K562 (cell line): ENCODE data around the gene BCL2L1. TPM values are rescaled to one million over a fixed set of nuclear protein-coding genes. Genes with fewer than 3 reads are reported as not detected.
"Not testable (repeated sequence)": the region's sequence is repeated elsewhere in the genome, so short reads cannot be mapped to it uniquely, and the experiment has no call there.

ENCODE experiments used
- ATAC-seq: fragments of 200-7000 bp; cut with Tn5 transposase; 3 replicates; pipeline ENCODE4 v1.9.1; 2020; ENCODE audit warnings: moderate library complexity
- BruUV-seq: library from RNA; stranded (reverse); fragments of 400-500 nt; replicated peaks from 2 replicates; lab custom pipeline; 2021; lab: Mats Ljungman, UMichigan
- CTCF ChIA-PET: fragments of 300-600 bp; formaldehyde crosslinking; extraction: SDS; loops from one replicate; lab custom pipeline; 2021; ENCODE audit warnings: low intra/inter-chr PET ratio; lab: Yijun Ruan, JAX
- POLR2A ChIA-PET: fragments of 300-600, 350-650 bp; sonication (Branson Sonifier 250); formaldehyde crosslinking; extraction: SDS; loops from one replicate; lab custom pipeline; 2021; ENCODE audit warnings: antibody characterized with exemption, inconsistent platforms; lab: Yijun Ruan, JAX
- DNase-seq, 4 experiments: peaks; one replicate each; pipeline versions ENCODE4 v3.0.0 to v3.0.0-alpha.2; 2011 to 2018; ENCODE audit warnings: low spot score in 3 of 4, mixed read lengths in 3 of 4; ENCODE audit errors: extremely low read depth in 1 of 4
- FAIRE-seq: peaks from 2 replicates; lab custom pipeline; 2011; peaks lifted over from hg19 to GRCh38; lab: Jason Lieb, UNC
- H2AFZ ChIP-seq: 2 replicates; pipeline ENCODE4 v1.6.0; 2011; ENCODE audit warnings: low read depth, low read length, control low read depth, inconsistent platforms
- H3K27ac ChIP-seq: fragments of 200-600 bp; 3 replicates; pipeline ENCODE4 v1.8.0; 2011; ENCODE audit warnings: low read depth, mild to moderate bottlenecking, control low read depth, inconsistent platforms, low read length, moderate library complexity, mixed read lengths; ENCODE audit errors: extremely low read depth
- H3K27me3 ChIP-seq, 2 experiments: fragments of 300-600 bp in 1 of 2; 2 replicates in 1 of 2; 3 replicates in 1 of 2; pipeline versions ENCODE4 v1.6.0 to v1.8.0; 2011; ENCODE audit warnings: inconsistent platforms in 2 of 2, low read length in 2 of 2, mild to moderate bottlenecking in 1 of 2, mixed read lengths in 1 of 2, moderate library complexity in 1 of 2; ENCODE audit not compliant: control insufficient read depth in 2 of 2, insufficient read depth in 2 of 2
- H3K36me3 ChIP-seq: fragments of 300-600 bp; 3 replicates; pipeline ENCODE4 v1.8.0; 2011; ENCODE audit warnings: mild to moderate bottlenecking, low read length, inconsistent platforms; ENCODE audit not compliant: control insufficient read depth, insufficient read depth
- H3K4me1 ChIP-seq, 2 experiments: fragments of 200-600 bp in 1 of 2; replicated peaks in 1 of 2; 2 replicates in 1 of 2; 3 replicates in 1 of 2; pipeline versions ENCODE4 v1.5.1 to v1.8.0; 2011; ENCODE audit warnings: inconsistent platforms in 2 of 2, low read length in 2 of 2, mild to moderate bottlenecking in 1 of 2, mixed read lengths in 1 of 2, moderate library complexity in 1 of 2; ENCODE audit not compliant: control insufficient read depth in 2 of 2, insufficient read depth in 2 of 2
- H3K4me2 ChIP-seq: 2 replicates; pipeline ENCODE4 v1.6.1; 2011; ENCODE audit warnings: low read length, control low read depth, inconsistent platforms, mixed read lengths; ENCODE audit not compliant: insufficient read depth
- H3K4me3 ChIP-seq: fragments of 200-600 bp; sonication (generic), shearing (Covaris generic); 2 replicates; pipeline ENCODE4 v1.5.1; 2016; ENCODE audit warnings: control low read depth, inconsistent platforms
- H3K79me2 ChIP-seq: fragments of 200-600 bp; 3 replicates; pipeline ENCODE4 v1.8.0; 2011; ENCODE audit warnings: low read length, inconsistent platforms; ENCODE audit not compliant: control insufficient read depth, insufficient read depth
- H3K9ac ChIP-seq, 2 experiments: 2 replicates each; pipeline versions ENCODE4 v1.6.0 to v1.6.1; 2011; ENCODE audit warnings: low read depth in 2 of 2, low read length in 2 of 2, control low read depth in 1 of 2, inconsistent platforms in 1 of 2, mild to moderate bottlenecking in 1 of 2, mixed read lengths in 1 of 2; ENCODE audit not compliant: insufficient read depth in 1 of 2
- H3K9me1 ChIP-seq: one replicate; pipeline ENCODE4 v1.6.0; 2011; ENCODE audit warnings: inconsistent platforms, mild to moderate bottlenecking, low read length, moderate library complexity; ENCODE audit not compliant: control insufficient read depth, insufficient read depth
- H3K9me3 ChIP-seq: replicated peaks from 2 replicates; pipeline ENCODE4 v1.5.1; 2011; ENCODE audit warnings: low read depth, low read length, inconsistent platforms; ENCODE audit not compliant: control insufficient read depth, insufficient read depth
- H4K20me1 ChIP-seq: replicated peaks from 2 replicates; pipeline ENCODE4 v1.6.1; 2011; ENCODE audit warnings: low read length, inconsistent platforms, mixed read lengths; ENCODE audit not compliant: control insufficient read depth, insufficient read depth
- CBFA2T2 ChIP-seq: fragments of 450-650 bp; conservative IDR thresholded peaks from 2 replicates; pipeline ENCODE4 v1.6.1; 2017; ENCODE audit warnings: mild to moderate bottlenecking
- CBFA2T3 ChIP-seq: fragments of 450-650 bp; IDR thresholded peaks from 2 replicates; pipeline ENCODE4 v1.6.1; 2017
- EGR1 ChIP-seq: fragments of 450-650 bp; conservative IDR thresholded peaks from 2 replicates; pipeline ENCODE4 v1.6.1; 2017; ENCODE audit warnings: mild to moderate bottlenecking
- WGBS: fragments of 100-300 bp; shearing (Covaris generic); methylation state at CpG from one replicate; pipeline ENCODE4 v1.1.6; 2016; ENCODE audit warnings: low coverage, mixed read lengths; ENCODE audit not compliant: insufficient coverage; ENCODE audit errors: missing lambda C conversion rate; 5-methylcytosine and 5-hydroxymethylcytosine counted together
- in situ Hi-C: fragments of 300-500 bp; cut with MboI; formaldehyde crosslinking; loops from 4 replicates; pipeline ENCODE4 v1.15.0; 2018; ENCODE audit warnings: inconsistent platforms, mixed read lengths
- intact Hi-C: fragments of 100-400 bp; cut with micrococcal nuclease; formaldehyde crosslinking; loops from 2 replicates; pipeline ENCODE4 v1.14.2; 2022
- polyA plus RNA-seq, 8 experiments: library from polyadenylated mRNA; depleted of rRNA in 4 of 8; stranded (reverse) in 5 of 8; unstranded in 3 of 8; fragments of >200 nt; fragmentation: Nextera tagmentation in 2 of 8; fragmentation: Illumina TruSeq in 1 of 8; extraction: Ambion mirVana in 2 of 8; extraction: Trizol in 1 of 8; gene quantifications; 2 replicates each; pipeline versions ENCODE4 v1.2.1 to v1.2.3, GENCODE V29; 2011 to 2014; ENCODE audit warnings: inconsistent platforms in 1 of 8, missing spikeins in 1 of 8
- total RNA-seq, 7 experiments: library from RNA; depleted of rRNA in 6 of 7; stranded (reverse); fragments of >200 nt in 6 of 7; fragmentation: Illumina TruSeq in 2 of 7; extraction: Trizol in 2 of 7; gene quantifications; 2 replicates each; pipeline versions ENCODE4 v1.2.1 to v1.2.3, GENCODE V29; 2011 to 2021; ENCODE audit warnings: low replicate concordance in 1 of 7
- TF ChIP-seq, protein P1 (sequence below): fragments of 450-650 bp; IDR thresholded peaks from 2 replicates; pipeline ENCODE4 v1.6.1; 2016
- TF ChIP-seq, protein P2 (sequence below), 2 experiments: IDR thresholded peaks in 1 of 2; conservative IDR thresholded peaks in 1 of 2; 2 replicates each; pipeline ENCODE4 v1.6.1; 2016; ENCODE audit warnings: low read depth in 2 of 2, mild to moderate bottlenecking in 1 of 2, missing compliant biosample characterization in 1 of 2, missing genetic modification characterization in 1 of 2, moderate library complexity in 1 of 2

Gene BCL2L1
- total and polyA plus RNA-seq, 9 of the 15 experiments (the other 6 are each of a cell fraction or from before 2014, with no cell fraction given), result 3.3 to 182 (median 120) TPM

DNA sequence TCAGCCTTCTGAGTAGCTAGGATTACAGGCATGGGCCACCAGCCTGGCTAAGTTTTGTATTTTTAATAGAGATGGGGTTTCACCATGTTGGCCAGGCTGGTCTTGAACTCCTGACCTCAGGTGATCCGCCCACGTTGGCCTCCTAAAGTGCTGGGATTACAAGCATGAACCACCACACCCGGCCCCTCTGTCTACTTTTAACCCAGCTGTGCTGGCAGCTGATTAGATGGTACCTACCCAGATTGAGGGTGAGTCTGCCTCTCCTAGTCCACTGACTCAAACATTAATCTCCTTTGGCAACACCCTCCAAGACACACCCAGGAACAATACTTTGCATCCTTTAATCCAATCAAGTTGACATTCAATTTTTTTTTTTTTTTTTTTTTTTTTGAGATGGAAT is 74.6 kb downstream of the BCL2L1 start:
- H2AFZ ChIP-seq, H3K4me3 ChIP-seq, H3K4me1 ChIP-seq, H3K79me2 ChIP-seq, H3K4me2 ChIP-seq, H3K36me3 ChIP-seq, H3K9ac ChIP-seq, H3K27ac ChIP-seq, ATAC-seq, intact Hi-C loops, H3K27me3 ChIP-seq, CTCF ChIA-PET, in situ Hi-C loops, H4K20me1 ChIP-seq, H3K9me3 ChIP-seq, BruUV-seq, DNase-seq, FAIRE-seq, H3K9me1 ChIP-seq: not testable (repeated sequence)
- WGBS, result 19% methylated on average over 3 of the region's 3 CpGs
- POLR2A ChIA-PET, result interaction anchor here (0.5 to 1.1 kb wide), 2 partner anchors 12 to 75 kb away, joined by 4 to 5 read pairs; partner anchors contain the start of gene BCL2L1
- TF ChIP-seq CBFA2T2 (peak; percentile 11; the same call in 1 of the 2 replicates), EGR1 (peak; percentile 73), CBFA2T3 (peak; percentile 38; the same call in 1 of the 2 replicates)
- TF ChIP-seq, protein P1, sequence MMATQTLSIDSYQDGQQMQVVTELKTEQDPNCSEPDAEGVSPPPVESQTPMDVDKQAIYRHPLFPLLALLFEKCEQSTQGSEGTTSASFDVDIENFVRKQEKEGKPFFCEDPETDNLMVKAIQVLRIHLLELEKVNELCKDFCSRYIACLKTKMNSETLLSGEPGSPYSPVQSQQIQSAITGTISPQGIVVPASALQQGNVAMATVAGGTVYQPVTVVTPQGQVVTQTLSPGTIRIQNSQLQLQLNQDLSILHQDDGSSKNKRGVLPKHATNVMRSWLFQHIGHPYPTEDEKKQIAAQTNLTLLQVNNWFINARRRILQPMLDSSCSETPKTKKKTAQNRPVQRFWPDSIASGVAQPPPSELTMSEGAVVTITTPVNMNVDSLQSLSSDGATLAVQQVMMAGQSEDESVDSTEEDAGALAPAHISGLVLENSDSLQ, result peak; percentile 48; the same call in 1 of the 2 replicates
- TF ChIP-seq, protein P2, sequence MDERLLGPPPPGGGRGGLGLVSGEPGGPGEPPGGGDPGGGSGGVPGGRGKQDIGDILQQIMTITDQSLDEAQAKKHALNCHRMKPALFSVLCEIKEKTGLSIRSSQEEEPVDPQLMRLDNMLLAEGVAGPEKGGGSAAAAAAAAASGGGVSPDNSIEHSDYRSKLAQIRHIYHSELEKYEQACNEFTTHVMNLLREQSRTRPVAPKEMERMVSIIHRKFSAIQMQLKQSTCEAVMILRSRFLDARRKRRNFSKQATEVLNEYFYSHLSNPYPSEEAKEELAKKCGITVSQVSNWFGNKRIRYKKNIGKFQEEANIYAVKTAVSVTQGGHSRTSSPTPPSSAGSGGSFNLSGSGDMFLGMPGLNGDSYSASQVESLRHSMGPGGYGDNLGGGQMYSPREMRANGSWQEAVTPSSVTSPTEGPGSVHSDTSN (CRISPR knock-in tag; IDR thresholded peaks at IDR 0.05; ENCODE audit: low read depth), result not testable (repeated sequence)
- TF ChIP-seq, protein P2 (tag; conservative IDR thresholded peaks at IDR 0.05; ENCODE audit: low read depth), result 0 out of 2 replicates have a peak, but pooled peaks have one; percentile 10
